Measurements from ENCODE around the gene CEPT1. TPM values are rescaled to one million over a fixed set of nuclear protein-coding genes. Genes with fewer than 3 reads are reported as not detected.

The CEPT1 gene
- total RNA-seq, 1 donor from 2014 or later, result 58.9 TPM

- Histone ChIP-seq H3F3A (ENCODE audit: low read depth) (no peaks in the 10 kb centered on the region), H3K4me1 (peaks cover 3% of the 10 kb centered on the region), H3K4me3 (no peak overlapping the region), H3K9ac (no peak overlapping the region), H2AFZ (replicated peaks) (no peak overlapping the region), H4K20me1 (ENCODE audit: low read depth) (no peaks in the 10 kb centered on the region), H3K27me3 (peaks cover 21% of the 10 kb centered on the region), H3K27ac (no peak overlapping the region), H3K36me3 (no peaks in the 10 kb centered on the region), H3K79me2 (ENCODE audit: low read depth) (no peaks in the 10 kb centered on the region), H3K9me3 (ENCODE audit: low read depth) (no peaks in the 10 kb centered on the region), H3K4me2 (no peak overlapping the region)
- TF ChIP-seq CTCF (IDR thresholded peaks at IDR 0.05) (no peak), EZH2phosphoT487 (IDR thresholded peaks at IDR 0.05) (no peak), EZH2 (IDR thresholded peaks at IDR 0.05) (no peak)
- Mint-ChIP-seq H3K27ac (no peak overlapping the region), H3K27me3 (ENCODE audit: insufficient read depth, low read depth) (peaks cover 20% of the 10 kb centered on the region), H3K36me3 (no peaks in the 10 kb centered on the region), H3K4me1 (peaks cover 2% of the 10 kb centered on the region), H3K9me3 (no peaks in the 10 kb centered on the region), H3K4me3 (no peak overlapping the region)
- no peak for DNase-seq (ENCODE audit: low spot score)
Observed at GRCh38 chr1:111208921-111209320, 68.9 kb downstream of the CEPT1 start.

GRCh38 chr1:111209622-111210021 is 69.6 kb downstream of the CEPT1 start:
- H3K4me2 ChIP-seq, result no peak overlapping the region
- TF ChIP-seq EZH2phosphoT487 (IDR thresholded peaks at IDR 0.05), result no peak
- H3K27me3 Mint-ChIP-seq (ENCODE audit: insufficient read depth, low read depth), result peaks cover 18% of the 10 kb centered on the region
- H2AFZ ChIP-seq (replicated peaks), result no peak overlapping the region
- no peak overlapping the region for H3K27ac ChIP-seq
- H4K20me1 ChIP-seq (ENCODE audit: low read depth), result no peaks in the 10 kb centered on the region
- H3K4me1 Mint-ChIP-seq, result peaks cover 2% of the 10 kb centered on the region
- H3K27ac Mint-ChIP-seq, result no peak overlapping the region
- peaks cover 14% of the 10 kb centered on the region for H3K27me3 ChIP-seq
- H3K4me1 ChIP-seq, result peaks cover 9% of the 10 kb centered on the region
- no peaks in the 10 kb centered on the region for H3K36me3 Mint-ChIP-seq
- H3F3A ChIP-seq (ENCODE audit: low read depth), result no peaks in the 10 kb centered on the region
- H3K9ac ChIP-seq, result no peak overlapping the region
- H3K9me3 Mint-ChIP-seq, result no peaks in the 10 kb centered on the region
- no peak overlapping the region for H3K4me3 ChIP-seq
- no peak for DNase-seq (ENCODE audit: low spot score)
- no peaks in the 10 kb centered on the region for H3K79me2 ChIP-seq (ENCODE audit: low read depth)
- no peak overlapping the region for H3K4me3 Mint-ChIP-seq
- H3K9me3 ChIP-seq (ENCODE audit: low read depth), result no peaks in the 10 kb centered on the region
- no peaks in the 10 kb centered on the region for H3K36me3 ChIP-seq

GRCh38 chr1:111211921-111212320 is 71.9 kb downstream of the CEPT1 start:
- no peak for TF ChIP-seq CTCF (IDR thresholded peaks at IDR 0.05)
- TF ChIP-seq EZH2 (IDR thresholded peaks at IDR 0.05), result no peak
- no peak for TF ChIP-seq EZH2phosphoT487 (IDR thresholded peaks at IDR 0.05)
- Mint-ChIP-seq H3K36me3 (no peaks in the 10 kb centered on the region), H3K4me1 (peaks cover 2% of the 10 kb centered on the region), H3K9me3 (no peaks in the 10 kb centered on the region), H3K27me3 (ENCODE audit: insufficient read depth, low read depth) (peaks cover 8% of the 10 kb centered on the region), H3K4me3 (no peak overlapping the region), H3K27ac (no peak overlapping the region)
- Histone ChIP-seq H3K4me1 (peaks cover 17% of the 10 kb centered on the region), H3K9me3 (ENCODE audit: low read depth) (no peaks in the 10 kb centered on the region), H3K4me3 (no peak overlapping the region), H3K27me3 (no peaks in the 10 kb centered on the region), H3F3A (ENCODE audit: low read depth) (no peaks in the 10 kb centered on the region), H3K36me3 (no peaks in the 10 kb centered on the region), H3K9ac (no peak overlapping the region), H3K27ac (no peak overlapping the region), H2AFZ (replicated peaks) (no peak overlapping the region), H3K4me2 (no peak overlapping the region), H4K20me1 (ENCODE audit: low read depth) (no peaks in the 10 kb centered on the region), H3K79me2 (ENCODE audit: low read depth) (no peaks in the 10 kb centered on the region)
- DNase-seq (ENCODE audit: low spot score), result no peak

GRCh38 chr1:111212634-111213335 is 72.8 kb downstream of the CEPT1 start:
- Histone ChIP-seq H4K20me1 (ENCODE audit: low read depth) (no peaks in the 10 kb centered on the region), H3K27ac (no peak overlapping the region), H3K9ac (no peak overlapping the region), H3K4me2 (no peak overlapping the region), H3K36me3 (no peaks in the 10 kb centered on the region), H3K4me1 (peaks cover 17% of the 10 kb centered on the region), H3F3A (ENCODE audit: low read depth) (no peaks in the 10 kb centered on the region), H3K9me3 (ENCODE audit: low read depth) (no peaks in the 10 kb centered on the region), H3K79me2 (ENCODE audit: low read depth) (no peaks in the 10 kb centered on the region), H2AFZ (replicated peaks) (peak overlapping the region; percentile 45), H3K4me3 (no peak overlapping the region), H3K27me3 (no peaks in the 10 kb centered on the region)
- DNase-seq (ENCODE audit: low spot score), result no peak
- Mint-ChIP-seq H3K9me3 (no peaks in the 10 kb centered on the region), H3K27ac (no peak overlapping the region), H3K27me3 (ENCODE audit: insufficient read depth, low read depth) (peaks cover 6% of the 10 kb centered on the region), H3K36me3 (no peaks in the 10 kb centered on the region), H3K4me1 (peaks cover 2% of the 10 kb centered on the region), H3K4me3 (no peak overlapping the region)
- TF ChIP-seq EZH2phosphoT487 (IDR thresholded peaks at IDR 0.05), result no peak
- no peak for TF ChIP-seq CTCF (IDR thresholded peaks at IDR 0.05)
- no peak for TF ChIP-seq EZH2 (IDR thresholded peaks at IDR 0.05)
